A549 treated with AZD9567 at 1 μM for 4 hours (cell line): ENCODE data around the gene TNK2. TPM values are rescaled to one million over a fixed set of nuclear protein-coding genes. Genes with fewer than 3 reads are reported as not detected.

ENCODE experiments used
- total RNA-seq: library from RNA; stranded (reverse); fragments of 200-300 nt; extraction: Qiagen RNA extraction; gene quantifications from 5 replicates; pipeline ENCODE4 v1.2.3, GENCODE V29; 2022; ENCODE audit not compliant: insufficient read depth

Gene TNK2
- 22.0 to 30.8 TPM (median 23.8 TPM) in 5 replicates for total RNA-seq

DNA sequence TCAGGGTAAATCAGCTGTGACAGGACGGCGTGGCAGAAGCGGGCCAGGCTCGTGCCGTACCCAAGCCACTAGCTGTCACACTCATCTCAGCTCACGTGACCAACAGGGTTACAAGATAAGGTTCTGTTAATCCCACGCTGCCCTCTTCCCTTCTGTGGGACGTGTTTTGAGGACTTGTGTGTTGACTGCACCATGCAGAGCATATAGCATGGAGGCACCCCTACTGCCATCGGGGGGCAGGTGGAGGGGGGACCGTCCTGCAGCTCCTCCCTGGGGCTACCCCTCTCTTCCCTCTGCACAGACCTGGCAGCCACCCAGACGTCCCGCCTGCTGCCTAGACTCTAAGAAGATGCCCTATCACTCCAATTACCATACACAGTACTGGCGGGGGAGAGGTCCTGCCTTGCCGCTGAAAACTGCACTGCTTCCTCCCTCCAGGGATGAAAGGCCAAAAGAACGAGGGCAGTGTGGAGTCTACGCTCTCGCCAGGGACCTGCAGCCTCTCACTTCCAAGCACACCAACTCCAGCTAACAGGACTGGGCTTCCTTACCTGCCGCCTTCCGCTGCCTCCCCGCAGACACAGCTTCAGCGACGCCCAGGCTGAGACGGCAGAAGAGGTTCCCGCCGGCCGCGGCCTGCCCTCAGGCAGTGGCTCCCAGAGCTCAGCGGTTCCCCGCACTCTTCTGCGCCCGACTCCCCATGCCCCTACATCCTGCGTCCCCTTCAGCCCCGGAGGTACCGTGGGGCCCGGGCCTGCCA lies at the start of gene TNK2:
TNK2 (minus strand) TSS at position 618 of the 760 bp plus-strand sequence. CDS start 19,963 bp downstream, outside the sequence.

Other genes starting within 250 kb of the TNK2 start
- gene MUC20, start 187.6 kb downstream of the TNK2 start, total RNA-seq, result 0.77 to 1.5 TPM (median 1.1 TPM) in 4 of 5 replicates, not detected in the other
- gene MUC4, start 96.6 kb downstream of the TNK2 start, total RNA-seq, result 0.01 to 0.07 TPM (median 0.03 TPM) in 4 of 5 replicates, not detected in the other
- gene TFRC, start 173.5 kb upstream of the TNK2 start, total RNA-seq, result 86.3 to 98.5 TPM (median 92.4 TPM) in 5 replicates